Liver (tissue), 9 donors: ENCODE results near the gene ZNF579. TPM values are rescaled to one million over a fixed set of nuclear protein-coding genes. Genes with fewer than 3 reads are reported as not detected.

Source experiments
- DNase-seq: peaks from one replicate; pipeline ENCODE4 v3.0.0-alpha.2; 2017; ENCODE audit warnings: low spot score
- H3K27ac ChIP-seq, 2 donors: one replicate each; pipeline ENCODE4 v1.7.0; 2013; ENCODE audit warnings: inconsistent platforms in 2 of 2, low read length in 2 of 2, control low read depth in 1 of 2, low read depth in 1 of 2, mild to moderate bottlenecking in 1 of 2
- H3K27me3 ChIP-seq, 4 donors: one replicate each; pipeline versions ENCODE4 v1.6.1 to v1.7.0; 2013; ENCODE audit warnings: low read length in 3 of 4, inconsistent platforms in 1 of 4, mild to moderate bottlenecking in 1 of 4, moderate library complexity in 1 of 4; ENCODE audit not compliant: control insufficient read depth in 4 of 4, insufficient read depth in 4 of 4
- H3K36me3 ChIP-seq, 4 donors: one replicate each; pipeline versions ENCODE4 v1.6.1 to v1.7.0; 2013; ENCODE audit warnings: low read length in 3 of 4, mild to moderate bottlenecking in 3 of 4, low read depth in 1 of 4, moderate library complexity in 1 of 4; ENCODE audit not compliant: control insufficient read depth in 4 of 4, insufficient read depth in 3 of 4
- H3K4me1 ChIP-seq, 4 donors: one replicate each; pipeline versions ENCODE4 v1.6.1 to v1.7.0; 2013; ENCODE audit warnings: low read length in 3 of 4, mild to moderate bottlenecking in 3 of 4, moderate library complexity in 1 of 4; ENCODE audit not compliant: control insufficient read depth in 4 of 4, insufficient read depth in 4 of 4
- H3K4me3 ChIP-seq, 3 donors: one replicate each; pipeline versions ENCODE4 v1.6.1 to v1.7.0; 2013; ENCODE audit warnings: low read length in 3 of 3, control low read depth in 1 of 3, low read depth in 1 of 3, mild to moderate bottlenecking in 1 of 3
- H3K9ac ChIP-seq, 2 donors: one replicate each; pipeline ENCODE4 v1.7.0; 2013; ENCODE audit warnings: low read length in 2 of 2, mild to moderate bottlenecking in 2 of 2, moderate library complexity in 2 of 2, control low read depth in 1 of 2, low read depth in 1 of 2
- H3K9me3 ChIP-seq, 4 donors: one replicate each; pipeline versions ENCODE4 v1.6.1 to v1.7.0; 2013; ENCODE audit warnings: low read length in 3 of 4; ENCODE audit not compliant: control insufficient read depth in 4 of 4
- CTCF ChIP-seq: fragments of 150-350 bp; IDR thresholded peaks from 2 replicates; pipeline ENCODE4 v1.5.1; 2017; ENCODE audit warnings: improper control_type of control experiment, low read depth, low read length; ENCODE audit not compliant: missing input control
- EGR1 ChIP-seq, 2 donors: IDR thresholded peaks; 2 replicates each; pipeline ENCODE4 v1.6.1; 2016 to 2018; ENCODE audit warnings: antibody characterized with exemption in 2 of 2, low read depth in 2 of 2
- FOXA1 ChIP-seq: IDR thresholded peaks from 2 replicates; pipeline ENCODE4 v1.6.1; 2016; ENCODE audit warnings: antibody characterized with exemption
- FOXA2 ChIP-seq: IDR thresholded peaks from 2 replicates; pipeline ENCODE4 v1.6.1; 2016; ENCODE audit warnings: antibody characterized with exemption
- HNF4A ChIP-seq, 2 donors: conservative IDR thresholded peaks; 2 replicates each; pipeline ENCODE4 v1.6.1; 2016; ENCODE audit warnings: antibody characterized with exemption in 2 of 2, mild to moderate bottlenecking in 2 of 2
- JUND ChIP-seq, 2 donors: IDR thresholded peaks; 2 replicates each; pipeline ENCODE4 v1.6.1; 2016; ENCODE audit warnings: antibody characterized with exemption in 2 of 2
- MAX ChIP-seq: IDR thresholded peaks from 2 replicates; pipeline ENCODE4 v1.6.1; 2016; ENCODE audit warnings: antibody characterized with exemption
- NR2F2 ChIP-seq: IDR thresholded peaks from 2 replicates; pipeline ENCODE4 v1.6.1; 2016; ENCODE audit warnings: antibody characterized with exemption
- RAD21 ChIP-seq, 2 donors: IDR thresholded peaks; 2 replicates each; pipeline ENCODE4 v1.6.1; 2016; ENCODE audit warnings: antibody characterized with exemption in 2 of 2, mild to moderate bottlenecking in 2 of 2
- REST ChIP-seq: IDR thresholded peaks from 2 replicates; pipeline ENCODE4 v1.6.1; 2016; ENCODE audit warnings: antibody characterized with exemption, mild to moderate bottlenecking
- SP1 ChIP-seq: IDR thresholded peaks from 2 replicates; pipeline ENCODE4 v1.6.1; 2018; ENCODE audit warnings: antibody characterized with exemption, mild to moderate bottlenecking
- TAF1 ChIP-seq: conservative IDR thresholded peaks from 2 replicates; pipeline ENCODE4 v1.6.1; 2016; ENCODE audit warnings: antibody characterized with exemption, mild to moderate bottlenecking
- WGBS: extraction: QIAGEN DNeasy Blood & Tissue Kit; methylation state at CpG from one replicate; pipeline ENCODE4 v1.1.7; 2013; 5-methylcytosine and 5-hydroxymethylcytosine counted together
- polyA plus RNA-seq, 2 donors: library from polyadenylated mRNA; stranded (reverse) in 1 of 2; unstranded in 1 of 2; fragments of 200-250 nt in 1 of 2; fragments of >200 nt in 1 of 2; fragmentation: Nextera tagmentation in 1 of 2; extraction: Ambion mirVana in 1 of 2; gene quantifications; one replicate each; pipeline versions ENCODE4 v1.2.1 to v1.2.3, GENCODE V29; 2013 to 2015
- total RNA-seq, 2 donors: library from RNA; depleted of rRNA; stranded (reverse); fragments of >200 nt; gene quantifications; one replicate each; pipeline ENCODE4 v1.2.3, GENCODE V29; 2014
- donor health status: healthy.
- donor health status: healthy.
- donor health status: healthy.
- donor health status: healthy.
- donor health status: healthy.

Gene ZNF579
- total and polyA plus RNA-seq, 4 donors, result 0.92 to 3.3 (median 1.2) TPM

GRCh38 chr19:55536366-55536765 is 44.3 kb downstream of the ZNF579 start:
- Histone ChIP-seq H3K4me3 (no peak overlapping the region), H3K9ac (no peak overlapping the region)
- 82% methylated on average over 11 of the region's 11 CpGs for WGBS

GRCh38 chr19:55535965-55536350 is 44.7 kb downstream of the ZNF579 start:
- DNase-seq, result no peak
- no peak overlapping the region for H3K27ac ChIP-seq
- H3K9ac ChIP-seq, result no peak overlapping the region
- no peak for TF ChIP-seq HNF4A (conservative IDR thresholded peaks at IDR 0.05)
- TF ChIP-seq FOXA2, result no peak
- no peak for TF ChIP-seq CTCF
- TF ChIP-seq SP1, result no peak
- no peak for TF ChIP-seq MAX
- TF ChIP-seq JUND (IDR thresholded peaks at IDR 0.05), result no peak
- H3K4me3 ChIP-seq, result no peak overlapping the region
- no peaks in the 10 kb centered on the region for H3K36me3 ChIP-seq
- H3K9me3 ChIP-seq, result no peaks in the 10 kb centered on the region
- H3K4me1 ChIP-seq, result no peaks in the 10 kb centered on the region
- no peaks in the 10 kb centered on the region for H3K27me3 ChIP-seq
- 81% methylated on average over 22 of the region's 22 CpGs for WGBS

More at GRCh38 chr19:55536366-55536765, 44.3 kb downstream of the ZNF579 start:
- no peaks in the 10 kb centered on the region for H3K9me3 ChIP-seq
- H3K4me1 ChIP-seq, result no peaks in the 10 kb centered on the region
- no peaks in the 10 kb centered on the region for H3K27me3 ChIP-seq
- DNase-seq, result no peak
- H3K36me3 ChIP-seq, result no peaks in the 10 kb centered on the region
- TF ChIP-seq FOXA1 (no peak), HNF4A (conservative IDR thresholded peaks at IDR 0.05) (no peak), EGR1 (IDR thresholded peaks at IDR 0.05; ENCODE audit: low read depth in 2 of 2) (no peak), RAD21 (IDR thresholded peaks at IDR 0.05) (no peak), MAX (no peak), CTCF (no peak), NR2F2 (no peak), TAF1 (no peak), REST (no peak)
- H3K27ac ChIP-seq, result no peak overlapping the region
